LNCAP (cell line): Measurements from ENCODE around the gene SDK2.

Source experiments
- CTCF ChIP-seq: fragments of 450-650 bp; IDR thresholded peaks from 2 replicates; pipeline ENCODE4 v1.5.1; 2017; ENCODE audit warnings: mild to moderate bottlenecking

SDK2 gene

DNA sequence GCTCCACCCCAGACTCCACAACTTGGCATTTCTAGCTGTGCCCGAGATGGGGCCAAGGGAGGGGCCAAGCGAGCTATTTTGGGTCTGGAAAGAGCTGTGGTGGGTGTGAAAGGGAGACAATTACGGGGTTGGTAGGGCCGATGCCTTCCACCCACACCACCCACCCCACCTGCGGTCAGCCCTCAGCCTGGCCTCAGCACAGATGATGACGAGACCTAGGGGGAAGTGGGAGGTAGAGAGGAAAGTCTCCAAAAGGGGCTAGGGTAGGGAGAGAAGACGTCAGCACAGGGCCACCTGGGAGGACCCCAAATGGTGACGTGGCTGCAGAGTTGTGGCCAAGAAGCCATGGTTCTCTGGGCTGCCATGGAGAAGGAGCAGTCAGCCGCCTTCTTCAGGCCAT, 83.1 kb downstream of the SDK2 start:
- no peak for TF ChIP-seq CTCF

DNA sequence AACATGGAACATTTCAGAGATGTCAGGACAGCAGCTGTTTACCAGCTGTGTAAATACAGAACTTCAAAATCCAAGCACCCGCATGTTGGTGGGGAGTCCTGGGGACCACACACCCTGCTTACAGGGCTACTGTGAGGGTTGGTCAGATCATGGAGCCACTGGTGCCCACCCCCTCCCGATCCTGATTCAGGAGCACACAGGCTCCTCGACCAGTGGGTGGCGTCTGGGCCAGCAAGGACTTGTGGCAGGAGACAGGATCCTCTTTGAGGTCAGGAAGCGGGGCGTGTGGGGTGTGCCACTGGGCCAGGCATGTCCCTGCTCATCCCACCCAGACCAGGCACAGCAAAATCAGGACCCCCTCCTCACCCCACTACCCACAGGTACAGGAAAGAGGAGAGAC, 83.6 kb downstream of the SDK2 start:
- TF ChIP-seq CTCF, result no peak

- no peak for TF ChIP-seq CTCF
Observed at GRCh38 chr17:73559532-73559931, 84.7 kb downstream of the SDK2 start.

DNA sequence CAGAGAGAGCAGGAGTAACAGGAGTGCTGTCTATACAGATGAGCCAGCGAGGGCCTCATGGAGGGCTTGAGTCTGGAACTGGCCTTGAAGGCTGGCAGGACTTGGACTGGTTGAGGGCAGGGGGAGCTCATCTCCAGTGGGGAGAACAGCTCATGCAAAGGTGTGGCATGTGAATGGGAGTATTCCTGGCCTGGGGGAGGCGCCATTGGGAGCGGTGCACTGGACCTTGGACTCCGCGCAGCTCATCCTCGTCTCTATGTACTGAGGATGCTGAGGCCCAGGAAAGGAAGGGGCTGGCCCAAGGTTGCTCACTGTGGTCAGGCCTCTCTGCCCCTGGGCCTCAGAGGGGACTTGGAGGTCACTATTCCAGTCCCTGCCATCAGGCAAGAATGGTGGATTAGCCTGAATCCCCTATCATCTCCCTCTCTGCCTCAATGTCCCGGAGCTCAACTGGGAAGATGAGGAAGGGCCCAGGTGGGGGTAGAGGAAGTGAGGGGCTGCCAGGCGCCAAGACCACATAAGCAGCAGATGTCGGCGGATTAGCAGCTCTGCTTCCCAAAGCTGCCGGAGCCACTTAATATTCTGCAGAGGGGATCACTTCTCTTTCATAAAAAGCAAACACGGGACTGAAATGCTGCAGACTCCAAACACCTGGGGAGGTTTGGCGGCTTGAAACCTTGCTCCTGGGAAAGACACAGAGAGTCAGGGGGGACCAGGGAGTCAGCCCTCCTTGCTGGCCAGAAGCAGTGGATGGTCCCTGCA, 88.9 kb downstream of the SDK2 start:
- no peak for TF ChIP-seq CTCF

- no peak for TF ChIP-seq CTCF
Observed at GRCh38 chr17:73554498-73554897, 89.7 kb downstream of the SDK2 start.

DNA sequence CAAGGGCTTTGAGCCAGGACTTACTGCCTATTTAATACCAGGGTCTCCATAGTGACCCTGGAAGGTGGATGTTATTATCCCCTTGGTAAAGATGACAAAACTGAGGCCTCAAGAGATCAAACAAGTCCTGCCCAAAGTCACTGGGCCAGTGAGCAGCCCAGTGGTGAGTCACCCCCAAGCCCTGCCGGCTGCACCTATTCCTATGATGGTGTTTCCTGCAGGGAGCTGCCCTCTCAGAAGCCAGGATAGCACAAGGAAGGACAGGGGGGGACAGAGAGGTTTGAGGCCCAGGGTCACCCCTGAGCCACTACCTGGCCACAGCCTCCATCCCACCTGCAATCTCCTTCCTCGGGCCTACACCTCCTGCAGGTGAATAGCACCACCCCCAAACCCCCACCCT, 90.9 kb downstream of the SDK2 start:
- TF ChIP-seq CTCF, result no peak

DNA sequence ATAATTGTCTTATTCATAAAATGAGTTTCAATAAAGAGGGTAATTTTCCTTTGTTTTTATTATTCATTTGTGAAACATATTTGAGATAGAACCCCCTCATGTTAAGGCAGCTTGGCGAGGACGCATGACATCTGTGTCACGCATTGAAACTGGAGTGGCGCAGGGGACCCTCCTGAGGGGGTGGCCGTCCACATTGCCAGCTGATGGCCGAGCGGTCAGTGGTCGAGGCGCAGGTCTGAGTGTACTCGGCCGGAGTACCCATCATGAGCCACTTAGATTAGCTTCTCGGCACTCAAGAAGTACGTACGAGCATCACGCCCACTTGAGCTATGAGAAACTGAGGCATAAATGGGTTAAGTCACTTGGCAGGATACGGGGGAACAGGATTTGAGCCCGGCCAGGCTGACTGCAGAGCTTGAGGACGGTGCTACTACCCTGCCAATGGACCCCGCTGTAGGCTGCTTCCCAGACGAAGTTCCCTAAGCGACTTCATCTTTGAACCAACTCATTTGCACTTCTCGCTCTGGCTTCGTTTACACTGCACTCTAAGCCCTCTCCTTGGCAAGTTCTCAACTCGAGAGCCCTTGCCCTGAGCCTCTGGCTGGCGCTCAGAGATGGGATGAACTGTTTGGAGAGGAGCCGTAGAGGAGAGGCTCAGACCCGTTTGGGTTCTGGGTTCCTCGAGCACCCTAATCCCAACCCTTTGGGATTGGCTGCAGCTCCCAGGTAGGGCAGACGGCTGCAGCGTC, 91.8 kb downstream of the SDK2 start:
- TF ChIP-seq CTCF, result no peak
